GM18870 (cell line): ENCODE data around the gene ANKRD49.

ENCODE experiments used
- ATAC-seq: cut with Tn5 transposase; IDR thresholded peaks from one replicate; pipeline ENCODE4 v1.9.1; 2021; ENCODE audit warnings: moderate library complexity; ENCODE audit not compliant: unreplicated experiment

ANKRD49 gene

DNA sequence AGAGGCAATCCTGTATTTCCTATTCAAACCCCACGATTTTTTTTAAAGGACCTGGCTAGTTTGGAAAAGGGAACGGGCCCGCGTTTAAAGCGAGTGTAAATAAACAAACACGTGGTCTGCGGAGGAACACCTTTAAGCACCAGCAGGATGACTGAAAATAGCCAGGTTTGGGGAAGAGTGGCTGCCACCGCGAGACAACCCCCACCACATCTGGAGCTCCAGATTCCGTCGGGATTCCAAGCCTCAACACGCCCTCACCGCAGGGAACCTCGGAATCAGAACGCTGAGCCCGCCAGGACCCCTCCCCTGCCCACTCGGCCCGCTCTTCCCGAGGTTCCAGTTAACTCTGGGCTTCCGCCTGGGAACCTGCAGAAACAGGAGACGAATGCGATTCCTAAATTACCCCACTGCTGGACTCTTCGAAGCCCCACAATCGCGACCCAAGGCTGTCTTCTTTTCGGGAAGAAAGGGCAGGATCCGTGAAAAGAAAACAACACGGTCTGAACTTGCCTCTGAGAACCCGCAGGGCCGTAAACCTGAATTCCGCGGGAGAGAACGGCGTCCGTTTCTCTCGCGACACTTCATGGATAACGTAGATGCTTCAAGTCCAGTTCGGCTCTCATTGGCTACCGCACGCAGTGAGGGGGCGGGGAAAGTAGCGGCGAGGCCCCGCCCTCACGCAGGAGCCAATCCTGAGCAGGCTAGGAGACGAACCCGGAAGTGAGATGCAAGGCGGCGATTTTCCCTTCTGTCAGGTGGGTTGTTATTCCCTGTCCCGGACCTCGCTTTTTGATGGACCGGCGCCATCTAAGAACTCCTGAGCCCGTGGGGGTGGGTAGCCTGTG, at the start of gene ANKRD49, which contains the start of gene MRE11:
Gene ANKRD49, plus strand, starts transcription at position 704 of the 845 bp plus-strand sequence. CDS start 2,710 bp downstream, outside the sequence.
Gene MRE11, minus strand, starts transcription at position 564 of the 845 bp plus-strand sequence. CDS start 1,043 bp downstream, outside the sequence.
- ATAC-seq = peak; percentile 99

DNA sequence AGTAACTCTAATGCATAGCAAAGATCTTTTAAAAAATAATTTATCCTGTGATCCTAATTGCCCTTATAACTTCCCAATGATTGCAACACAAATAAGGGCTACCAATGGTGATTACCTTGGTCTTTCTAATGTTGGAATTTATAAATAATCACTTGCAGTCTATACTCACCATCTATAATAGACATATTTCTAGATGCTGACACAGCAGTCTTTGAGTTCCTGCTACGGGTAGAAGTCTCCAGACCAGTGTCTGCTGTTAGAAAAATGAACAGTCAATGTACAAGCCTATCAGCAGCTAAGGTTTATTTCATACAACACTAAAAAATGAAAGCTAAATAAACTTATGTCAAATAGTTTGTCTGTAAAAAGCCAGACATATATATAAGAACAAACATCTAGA, 48.1 kb upstream of the ANKRD49 start:
- ATAC-seq = no peak

GRCh38 chr11:94447149-94447548, 46.6 kb upstream of the ANKRD49 start:
- no peak for ATAC-seq

- ATAC-seq = no peak
These were observed 44.8 kb upstream of the ANKRD49 start for GRCh38 chr11:94449029-94449428.

DNA sequence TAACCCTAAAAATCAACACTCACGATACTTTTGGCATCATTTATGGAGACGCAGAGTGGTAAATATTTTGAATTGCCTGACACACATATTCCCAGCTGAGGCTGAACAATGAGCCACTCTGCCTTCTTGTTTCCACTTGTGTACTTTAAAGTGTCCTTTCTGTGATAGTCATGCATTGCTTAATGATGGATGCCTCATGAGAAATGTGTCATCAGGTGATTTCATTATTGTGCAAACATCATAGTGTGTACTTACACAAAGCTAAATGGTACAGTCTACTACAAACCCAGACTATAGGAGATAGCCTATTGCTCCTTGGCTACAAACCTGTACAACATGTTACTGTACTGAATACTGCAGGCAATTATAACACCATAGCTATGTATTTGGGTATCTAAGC, 44.3 kb upstream of the ANKRD49 start:
- ATAC-seq = no peak

GRCh38 chr11:94450048-94450447, 43.7 kb upstream of the ANKRD49 start:
- no peak for ATAC-seq

DNA sequence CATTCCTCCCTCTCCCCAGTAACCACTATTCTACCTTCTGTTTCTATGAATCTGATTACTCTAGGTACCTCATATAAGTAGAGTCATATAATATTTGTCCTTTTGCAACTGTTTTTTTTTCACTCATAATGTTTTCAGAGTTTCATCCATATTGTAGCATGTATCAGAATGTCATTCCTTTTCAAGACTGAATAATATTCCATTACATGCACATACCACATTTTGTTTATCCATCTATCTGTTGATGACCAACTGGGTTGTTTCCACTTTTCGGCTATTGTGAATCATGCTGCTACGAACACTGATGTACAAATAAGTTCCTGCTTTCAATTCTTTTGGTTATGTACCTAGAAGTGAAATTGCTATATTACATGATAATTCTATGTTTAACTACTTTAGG, 40.8 kb upstream of the ANKRD49 start:
- ATAC-seq = no peak

GRCh38 chr11:94454301-94454700, 39.5 kb upstream of the ANKRD49 start:
- ATAC-seq = no peak

- ATAC-seq = no peak
These were observed 37.9 kb upstream of the ANKRD49 start for GRCh38 chr11:94455861-94456260.

- no peak for ATAC-seq
These were observed 36.4 kb upstream of the ANKRD49 start for GRCh38 chr11:94457118-94458029.

GRCh38 chr11:94459576-94459975, 34.2 kb upstream of the ANKRD49 start:
- ATAC-seq = peak; percentile 52

- peak; percentile 88 for ATAC-seq
These were observed 24.4 kb upstream of the ANKRD49 start for GRCh38 chr11:94469416-94469815.

GRCh38 chr11:94472916-94473799, 20.6 kb upstream of the ANKRD49 start:
- ATAC-seq = peak; percentile 86

DNA sequence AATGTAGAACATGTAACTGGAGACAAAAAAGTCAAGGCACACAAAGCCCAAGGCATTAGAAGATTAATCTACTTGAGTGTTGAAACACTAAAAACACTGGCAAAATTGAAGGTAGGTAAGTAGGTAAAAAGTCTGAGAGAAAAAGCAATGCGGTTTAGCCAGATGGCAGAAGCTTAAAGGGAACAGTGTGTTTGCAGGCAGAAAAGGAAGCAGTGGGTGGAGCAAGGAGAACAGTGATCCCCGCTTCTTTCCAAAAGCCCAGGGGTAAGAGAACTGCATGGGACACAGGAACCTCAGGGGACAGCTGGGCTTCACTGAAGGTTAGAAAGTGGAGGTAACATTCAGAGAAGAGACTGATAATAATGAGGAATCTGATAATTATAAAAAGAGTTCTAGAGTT, 16.2 kb upstream of the ANKRD49 start:
- no peak for ATAC-seq

GRCh38 chr11:94481342-94481741, 12.4 kb upstream of the ANKRD49 start:
- ATAC-seq = no peak

DNA sequence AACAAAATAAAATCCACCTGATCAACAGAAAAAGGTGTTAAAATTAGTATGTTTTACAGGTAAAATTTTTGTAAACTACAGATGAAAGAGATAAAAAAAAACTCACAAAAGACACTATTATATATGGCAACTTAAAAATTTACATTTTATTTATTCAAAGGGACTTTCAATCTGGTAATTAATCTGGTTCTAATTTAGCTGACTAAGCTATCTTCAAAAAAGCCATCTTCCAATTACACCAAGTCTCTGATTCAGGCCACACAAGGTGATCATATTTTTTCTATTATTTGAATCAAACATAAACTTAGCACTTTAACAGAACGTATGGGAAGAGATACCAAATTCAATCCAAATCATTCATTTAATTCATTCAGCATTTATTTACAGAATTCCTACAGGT, 7.7 kb upstream of the ANKRD49 start:
- ATAC-seq = no peak

DNA sequence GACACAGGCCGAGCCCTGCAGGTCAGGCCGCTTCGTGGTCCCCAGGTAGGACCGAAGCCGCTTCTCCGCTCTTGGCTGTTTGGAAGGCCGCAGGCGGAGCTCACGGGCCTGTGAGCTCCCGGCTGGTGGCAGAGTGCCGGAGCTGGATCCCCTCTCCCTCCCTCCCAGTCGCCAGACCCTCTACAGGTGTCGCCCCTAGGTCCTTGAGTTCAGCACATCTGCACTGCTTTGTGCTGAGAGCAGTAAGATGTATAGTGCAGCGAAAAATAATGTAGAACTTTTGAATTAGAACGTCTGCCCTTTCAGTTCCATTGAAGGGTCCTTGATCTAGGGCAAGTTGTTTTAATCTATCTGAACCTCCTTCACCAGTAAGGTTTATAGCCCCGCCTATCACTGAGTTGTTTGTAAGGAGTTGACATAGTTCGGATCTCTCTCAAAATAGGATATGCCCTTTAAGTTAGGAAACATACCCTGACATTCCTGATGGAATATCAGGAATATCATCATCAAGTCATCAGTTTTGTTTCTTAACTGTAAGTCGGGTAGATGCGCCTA, 419 bp downstream of the ANKRD49 start:
- peak; percentile 54 for ATAC-seq

- ATAC-seq = no peak
These were observed 6.4 kb downstream of the ANKRD49 start for GRCh38 chr11:94500181-94500580.

DNA sequence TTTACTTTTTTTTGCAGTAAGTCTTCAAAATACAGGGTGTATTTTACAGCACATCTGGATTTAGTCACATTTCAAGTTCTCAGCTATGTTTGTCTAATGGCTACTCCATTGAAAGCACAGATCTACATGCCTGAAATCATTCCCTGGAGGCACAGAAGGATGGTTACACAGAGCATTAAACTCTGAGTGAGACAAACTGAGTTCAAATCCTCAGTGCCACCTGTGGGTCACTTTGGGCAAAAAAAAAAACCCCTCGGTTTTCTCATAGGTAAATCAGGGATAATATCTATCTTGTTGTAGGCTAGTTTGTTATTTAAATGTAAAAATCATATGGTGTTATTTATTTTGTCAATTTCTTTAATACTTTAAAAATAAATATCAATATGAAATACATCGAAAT, 7.7 kb downstream of the ANKRD49 start:
- ATAC-seq = no peak

GRCh38 chr11:94504689-94505293, 11.0 kb downstream of the ANKRD49 start:
- peak; percentile 64 for ATAC-seq
